Mucosa of rectum (tissue), 2 donors: ENCODE measurements around the gene LRCH1.
A peak's percentile ranks its signal among the peaks of the same experiment; 100 is the strongest.

Source experiments
- H3K27ac ChIP-seq, 2 donors: one replicate each; pipeline ENCODE4 v1.7.0; 2013; ENCODE audit warnings: inconsistent platforms in 2 of 2, low read depth in 2 of 2, low read length in 2 of 2
- H3K27me3 ChIP-seq, 2 donors: one replicate each; pipeline ENCODE4 v1.7.0; 2013; ENCODE audit warnings: low read length in 2 of 2; ENCODE audit not compliant: control insufficient read depth in 2 of 2, insufficient read depth in 2 of 2
- H3K36me3 ChIP-seq, 2 donors: one replicate each; pipeline ENCODE4 v1.7.0; 2013; ENCODE audit warnings: low read length in 2 of 2; ENCODE audit not compliant: control insufficient read depth in 2 of 2, insufficient read depth in 2 of 2
- H3K4me1 ChIP-seq, 2 donors: one replicate each; pipeline ENCODE4 v1.7.0; 2013; ENCODE audit warnings: low read length in 2 of 2, mild to moderate bottlenecking in 1 of 2; ENCODE audit not compliant: control insufficient read depth in 2 of 2, insufficient read depth in 2 of 2
- H3K4me3 ChIP-seq, 2 donors: one replicate each; pipeline ENCODE4 v1.7.0; 2013; ENCODE audit warnings: low read length in 2 of 2
- H3K9ac ChIP-seq, 2 donors: one replicate each; pipeline ENCODE4 v1.7.0; 2013; ENCODE audit warnings: low read length in 2 of 2, low read depth in 1 of 2, mild to moderate bottlenecking in 1 of 2
- H3K9me3 ChIP-seq, 2 donors: one replicate each; pipeline ENCODE4 v1.7.0; 2013; ENCODE audit warnings: low read length in 2 of 2; ENCODE audit not compliant: control insufficient read depth in 2 of 2
- donor health status: healthy.
- donor health status: Normal muscosa, but diverticular disease.

LRCH1 gene

GRCh38 chr13:46662690-46663089 is 109.7 kb downstream of the LRCH1 start:
- peaks cover 11 to 36% of the 10 kb centered on the region in 2 donors for H3K4me1 ChIP-seq
- H3K9ac ChIP-seq: no peak overlapping the region
- no peaks in the 10 kb centered on the region for H3K9me3 ChIP-seq
- H3K4me3 ChIP-seq: no peak overlapping the region
- H3K36me3 ChIP-seq: no peaks in the 10 kb centered on the region
- H3K27ac ChIP-seq: no peak overlapping the region
- no peaks in the 10 kb centered on the region for H3K27me3 ChIP-seq

GRCh38 chr13:46663206-46664037 is 110.5 kb downstream of the LRCH1 start:
- no peaks in the 10 kb centered on the region for H3K9me3 ChIP-seq
- H3K27me3 ChIP-seq: no peaks in the 10 kb centered on the region
- no peak overlapping the region for H3K4me3 ChIP-seq
- H3K9ac ChIP-seq: no peak overlapping the region
- H3K4me1 ChIP-seq: peaks cover 11 to 36% of the 10 kb centered on the region in 2 donors
- peak overlapping the region in 1 of 2 donors; percentile 21 for H3K27ac ChIP-seq
- H3K36me3 ChIP-seq: no peaks in the 10 kb centered on the region

GRCh38 chr13:46664195-46664594 is 111.2 kb downstream of the LRCH1 start:
- Histone ChIP-seq H3K36me3 (no peaks in the 10 kb centered on the region), H3K4me1 (peaks cover 11 to 36% of the 10 kb centered on the region in 2 donors), H3K27me3 (no peaks in the 10 kb centered on the region), H3K9me3 (no peaks in the 10 kb centered on the region), H3K4me3 (no peak overlapping the region), H3K9ac (no peak overlapping the region), H3K27ac (no peak overlapping the region)

- H3K9ac ChIP-seq: no peak overlapping the region
- H3K36me3 ChIP-seq: peaks cover 0 to under 1% of the 10 kb centered on the region in 2 donors
- H3K27me3 ChIP-seq: no peaks in the 10 kb centered on the region
- no peak overlapping the region for H3K4me3 ChIP-seq
- no peaks in the 10 kb centered on the region for H3K9me3 ChIP-seq
- H3K4me1 ChIP-seq: peaks cover 11 to 35% of the 10 kb centered on the region in 2 donors
- H3K27ac ChIP-seq: peak overlapping the region; percentile 48
These were observed 112.3 kb downstream of the LRCH1 start for GRCh38 chr13:46665248-46665632.

GRCh38 chr13:46665633-46666482 is 112.9 kb downstream of the LRCH1 start:
- Histone ChIP-seq H3K4me3 (no peak overlapping the region), H3K36me3 (peaks cover 2% of the 10 kb centered on the region in 2 donors), H3K9ac (no peak overlapping the region), H3K9me3 (no peaks in the 10 kb centered on the region), H3K27ac (peak overlapping the region; percentile 48), H3K27me3 (no peaks in the 10 kb centered on the region), H3K4me1 (peaks cover 11 to 29% of the 10 kb centered on the region in 2 donors)

GRCh38 chr13:46666727-46667456 is 113.9 kb downstream of the LRCH1 start:
- no peaks in the 10 kb centered on the region for H3K27me3 ChIP-seq
- H3K27ac ChIP-seq: peak overlapping the region in 1 of 2 donors; percentile 19
- H3K4me3 ChIP-seq: no peak overlapping the region
- peaks cover 2% of the 10 kb centered on the region in 2 donors for H3K36me3 ChIP-seq
- H3K4me1 ChIP-seq: peaks cover 11 to 25% of the 10 kb centered on the region in 2 donors
- no peaks in the 10 kb centered on the region for H3K9me3 ChIP-seq
- no peak overlapping the region for H3K9ac ChIP-seq

GRCh38 chr13:46667687-46668281 is 114.8 kb downstream of the LRCH1 start:
- Histone ChIP-seq H3K36me3 (peaks cover 2% of the 10 kb centered on the region in 2 donors), H3K9ac (no peak overlapping the region), H3K27me3 (no peaks in the 10 kb centered on the region), H3K4me1 (peaks cover 11 to 25% of the 10 kb centered on the region in 2 donors), H3K9me3 (no peaks in the 10 kb centered on the region), H3K4me3 (peak overlapping the region; percentile 26 to 55), H3K27ac (peak overlapping the region; percentile 10 to 52)

GRCh38 chr13:46668302-46668720 is 115.3 kb downstream of the LRCH1 start:
- Histone ChIP-seq H3K4me1 (peaks cover 11 to 23% of the 10 kb centered on the region in 2 donors), H3K4me3 (peak overlapping the region; percentile 26 to 55), H3K9me3 (no peaks in the 10 kb centered on the region), H3K9ac (no peak overlapping the region), H3K27me3 (no peaks in the 10 kb centered on the region), H3K27ac (peak overlapping the region; percentile 10 to 52), H3K36me3 (peaks cover 2% of the 10 kb centered on the region in 2 donors)

- H3K27ac ChIP-seq: no peak overlapping the region
- no peaks in the 10 kb centered on the region for H3K9me3 ChIP-seq
- H3K4me3 ChIP-seq: no peak overlapping the region
- no peak overlapping the region for H3K9ac ChIP-seq
- H3K27me3 ChIP-seq: no peaks in the 10 kb centered on the region
- H3K4me1 ChIP-seq: peaks cover 11 to 18% of the 10 kb centered on the region in 2 donors
- H3K36me3 ChIP-seq: peaks cover 2% of the 10 kb centered on the region in 2 donors
These were observed 116.1 kb downstream of the LRCH1 start for GRCh38 chr13:46668931-46669525.
